Stimulated activated CD8-positive, alpha-beta memory T cell treated with anti-CD3 and anti-CD28 coated beads, Interleukin-15, amount 100 ng/mL, for 24 hours (primary cell): ENCODE results near the gene ASPRV1.

Experiments
- DNase-seq: peaks from one replicate; pipeline ENCODE4 v3.0.0-alpha.2; 2020; ENCODE audit warnings: low read depth

Gene ASPRV1

GRCh38 chr2:69940691-69941090 is 20.7 kb downstream of the ASPRV1 start:
- no peak for DNase-seq

- DNase-seq = no peak
Measured at GRCh38 chr2:69939722-69940121, 21.7 kb downstream of the ASPRV1 start.

- DNase-seq = no peak
Measured at GRCh38 chr2:69937968-69938367, 23.5 kb downstream of the ASPRV1 start.

- no peak for DNase-seq
Measured at GRCh38 chr2:69936906-69937305, 24.5 kb downstream of the ASPRV1 start.

- DNase-seq = no peak
Measured at GRCh38 chr2:69935011-69935410, 26.4 kb downstream of the ASPRV1 start.

- no peak for DNase-seq
Measured at GRCh38 chr2:69934614-69934908, 26.9 kb downstream of the ASPRV1 start.

GRCh38 chr2:69933839-69934613 is 27.4 kb downstream of the ASPRV1 start:
- DNase-seq = no peak

GRCh38 chr2:69933254-69933828 is 28.1 kb downstream of the ASPRV1 start:
- DNase-seq = no peak

- no peak for DNase-seq
Measured at GRCh38 chr2:69932596-69932922, 28.9 kb downstream of the ASPRV1 start.

GRCh38 chr2:69931832-69932595 is 29.4 kb downstream of the ASPRV1 start:
- no peak for DNase-seq

GRCh38 chr2:69926849-69927515 is 34.4 kb downstream of the ASPRV1 start:
- DNase-seq = no peak

- no peak for DNase-seq
Measured at GRCh38 chr2:69923116-69923515, 38.3 kb downstream of the ASPRV1 start.

- DNase-seq = no peak
Measured at GRCh38 chr2:69918401-69918800, 43.0 kb downstream of the ASPRV1 start.

GRCh38 chr2:69917852-69918251 is 43.6 kb downstream of the ASPRV1 start:
- no peak for DNase-seq

GRCh38 chr2:69916106-69916505 is 45.3 kb downstream of the ASPRV1 start:
- no peak for DNase-seq

GRCh38 chr2:69914950-69915945 is 46.2 kb downstream of the ASPRV1 start, which contains the start of gene MXD1:
Gene MXD1, plus strand, starts transcription at chr2:69915109. Its CDS starts 222 bp downstream, at chr2:69915331.
- DNase-seq = peak; percentile 95

GRCh38 chr2:69914164-69914949 is 47.1 kb downstream of the ASPRV1 start:
- DNase-seq = no peak

GRCh38 chr2:69911985-69912563 is 49.4 kb downstream of the ASPRV1 start:
- DNase-seq = no peak
